Stimulated activated CD8-positive, alpha-beta memory T cell treated with anti-CD3 and anti-CD28 coated beads, Interleukin-7, amount 100 ng/mL, for 4 hours (primary cell): ENCODE data around the gene PLAC9.

Experiments used
- DNase-seq, 2 donors: peaks; one replicate each; pipeline ENCODE4 v3.0.0-alpha.2; 2020; ENCODE audit warnings: low read depth in 2 of 2

The PLAC9 gene

DNA sequence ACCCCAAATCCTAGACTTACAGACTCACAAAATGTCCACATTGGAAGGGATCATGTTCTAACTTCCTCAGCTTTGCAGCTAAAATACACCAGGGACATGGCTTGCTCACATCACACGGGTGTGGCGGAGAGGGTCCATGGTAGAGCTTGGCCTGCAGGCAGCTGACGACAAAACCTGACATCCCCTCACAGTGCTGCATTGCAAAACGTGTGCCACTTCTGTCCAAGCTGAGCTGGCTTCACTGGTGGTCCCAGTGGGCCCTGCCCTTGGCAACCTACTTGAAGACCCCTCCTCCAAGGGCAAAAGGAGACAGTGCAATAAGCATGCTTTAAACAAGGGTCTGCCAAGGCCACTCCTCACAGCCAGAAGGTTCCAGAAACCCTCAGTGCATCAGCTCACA lies 50.9 kb downstream of the PLAC9 start:
- DNase-seq: no peak

DNA sequence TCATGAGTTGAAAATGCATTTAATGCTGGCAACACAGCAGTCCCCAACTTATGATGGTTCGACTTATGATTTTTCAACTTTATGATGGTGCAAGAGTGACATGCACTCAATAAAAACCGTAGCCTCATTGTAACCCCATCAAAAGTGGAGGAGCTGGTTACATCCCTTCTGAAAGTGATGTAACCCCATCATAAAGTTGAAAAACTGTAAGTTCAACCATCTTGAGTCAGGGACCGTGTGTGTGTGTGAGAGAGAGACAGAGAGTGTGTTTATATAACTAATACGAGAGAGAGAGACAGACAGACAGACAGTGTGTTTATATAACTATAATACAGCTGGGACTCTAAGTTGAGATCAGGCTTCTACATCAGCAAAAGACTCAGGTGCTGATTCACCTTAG lies 51.8 kb downstream of the PLAC9 start:
- no peak for DNase-seq

DNA sequence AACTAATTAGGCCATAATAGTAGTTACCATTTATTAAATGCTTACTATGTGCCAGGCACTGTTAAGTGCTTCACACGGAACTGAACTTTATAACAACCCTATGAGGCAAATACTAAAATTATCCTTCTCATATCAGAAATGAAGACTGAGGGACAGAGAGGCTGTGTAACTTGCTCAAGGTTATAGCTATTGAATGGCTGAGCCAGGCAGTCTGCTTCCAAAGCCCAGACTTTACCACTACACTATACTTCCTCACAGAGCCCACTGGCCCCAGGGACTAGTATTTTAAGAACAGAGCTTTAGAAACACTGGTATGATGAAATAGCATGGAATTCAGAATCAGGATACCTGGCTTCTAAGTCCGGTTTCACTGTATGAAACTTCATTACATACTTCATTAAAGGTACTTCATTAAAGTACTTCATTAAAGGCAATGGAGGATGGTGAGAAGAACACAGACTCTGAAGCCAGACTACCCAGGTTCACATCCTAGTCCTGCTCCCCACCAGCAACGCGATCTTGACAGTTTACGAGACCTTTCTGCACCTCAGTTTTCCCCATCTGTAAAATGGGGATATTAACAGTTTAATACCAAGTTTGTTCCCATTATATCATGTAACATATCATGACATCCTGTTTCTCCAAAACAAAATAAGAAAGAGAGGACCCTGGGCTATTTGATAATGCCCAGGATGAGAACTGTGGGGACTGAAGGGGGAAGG lies 53.2 kb downstream of the PLAC9 start:
- no peak for DNase-seq

DNA sequence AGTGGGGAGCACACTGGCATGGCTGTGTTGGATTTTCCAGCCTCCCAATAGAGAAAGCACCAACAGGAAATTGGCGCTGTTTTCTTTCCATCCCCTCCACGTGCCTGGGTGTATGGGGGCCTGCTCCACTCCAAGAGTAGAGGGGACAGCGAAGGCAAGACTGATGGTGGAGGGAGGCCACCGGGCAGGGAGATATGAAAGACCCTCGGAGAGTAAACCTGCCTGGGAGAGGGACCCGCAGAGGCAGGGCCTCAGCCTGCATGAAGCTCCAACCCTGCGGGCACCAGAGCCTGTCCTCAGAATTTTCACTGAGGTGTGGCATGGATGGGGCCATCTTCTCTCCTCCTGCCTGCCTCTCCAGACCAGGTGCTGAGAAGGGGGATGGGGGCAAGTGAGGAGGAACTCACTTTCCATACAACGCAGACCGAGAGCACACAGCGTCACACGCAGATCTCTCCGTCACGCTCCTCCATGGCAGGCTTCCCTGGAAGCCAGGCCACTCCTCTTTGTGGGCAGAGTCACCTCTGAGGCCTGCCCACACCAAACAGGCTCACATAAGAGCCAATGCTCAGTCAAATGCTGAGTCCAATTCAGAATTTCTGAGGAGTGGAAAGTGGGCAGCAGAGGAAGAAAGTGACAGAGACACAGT lies 54.0 kb downstream of the PLAC9 start:
- DNase-seq: no peak

DNA sequence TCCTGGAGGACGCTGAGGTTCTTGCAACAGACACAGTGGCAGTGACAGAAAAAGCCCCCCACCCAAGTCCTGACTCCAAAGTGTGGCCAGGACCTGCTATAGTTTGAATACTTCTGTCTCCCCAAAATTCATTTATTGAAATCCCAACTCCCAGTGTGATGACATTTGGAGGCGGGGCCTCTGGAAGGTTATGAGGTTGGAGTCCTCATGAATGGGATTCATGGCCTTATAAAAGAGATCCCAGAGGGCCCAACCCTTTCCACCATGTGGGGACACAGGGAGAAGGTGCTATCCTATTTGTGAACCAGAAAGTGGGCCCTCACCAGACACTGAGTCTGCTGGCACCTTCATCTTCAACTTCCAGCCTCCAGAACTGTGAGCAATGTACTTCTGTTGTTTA lies 54.5 kb downstream of the PLAC9 start:
- DNase-seq: no peak

DNA sequence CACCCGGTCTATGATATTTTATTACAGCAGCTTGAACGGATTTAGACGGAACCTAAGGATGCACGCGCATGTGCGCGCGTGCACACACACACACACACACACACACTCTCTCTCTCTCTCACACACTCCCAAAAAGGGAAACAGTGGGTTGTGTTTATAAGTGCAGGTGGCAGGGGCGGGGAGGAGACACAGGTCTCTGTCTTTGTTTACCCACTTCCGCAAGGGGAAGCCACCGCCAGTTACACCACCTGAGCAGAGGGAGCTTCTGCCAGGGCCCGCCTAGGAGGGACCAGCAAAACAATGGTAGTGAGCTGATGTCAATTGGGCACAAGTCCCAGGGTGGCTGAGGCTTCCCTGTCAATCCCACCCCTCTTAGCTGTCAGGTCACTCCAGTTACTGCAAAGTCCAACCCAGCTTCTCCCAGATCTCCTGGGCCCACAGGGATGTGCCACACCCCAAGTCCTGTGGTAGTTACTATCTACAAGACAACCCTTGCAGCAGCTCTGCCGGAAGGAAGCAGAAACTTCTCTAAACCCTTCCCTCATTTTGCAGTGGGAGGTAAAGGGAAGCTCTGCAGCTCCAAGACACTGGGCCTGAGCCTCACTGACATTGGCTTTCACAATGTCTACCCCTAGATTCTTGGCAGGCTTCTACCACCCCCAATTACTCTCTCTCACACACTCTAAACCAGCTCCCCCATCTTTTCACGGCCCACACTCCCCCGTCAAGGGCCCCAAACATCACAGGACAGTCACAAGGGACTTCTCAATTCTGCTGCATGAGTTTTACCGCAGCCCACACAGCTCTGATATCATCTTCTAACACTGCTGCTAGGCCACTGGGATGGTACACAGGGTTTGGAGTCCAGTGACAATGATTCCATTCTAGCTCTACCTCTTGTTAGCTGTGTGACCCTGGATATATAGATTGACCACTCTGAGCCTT lies 55.2 kb downstream of the PLAC9 start:
- DNase-seq: peak; percentile 43 to 53

DNA sequence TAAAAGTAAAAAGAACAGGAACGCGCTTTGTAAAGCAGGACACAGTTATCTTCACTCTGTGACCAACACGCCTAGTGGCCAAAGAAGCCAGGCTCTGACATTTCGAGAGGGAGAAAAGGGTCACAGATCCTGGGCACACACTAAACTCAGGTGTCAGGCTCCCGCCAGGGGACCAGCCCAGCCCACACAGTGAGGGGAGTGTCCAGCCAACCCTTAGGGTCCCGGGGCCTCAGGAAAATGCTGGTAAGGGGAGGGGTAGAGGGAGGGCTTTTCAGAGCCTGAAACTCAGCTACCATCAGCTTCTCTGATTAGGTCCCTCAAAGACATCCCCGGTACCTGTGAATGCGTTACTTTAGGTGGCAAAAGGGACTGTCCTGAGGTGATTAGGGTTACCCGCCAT lies 56.2 kb downstream of the PLAC9 start:
- DNase-seq: no peak

DNA sequence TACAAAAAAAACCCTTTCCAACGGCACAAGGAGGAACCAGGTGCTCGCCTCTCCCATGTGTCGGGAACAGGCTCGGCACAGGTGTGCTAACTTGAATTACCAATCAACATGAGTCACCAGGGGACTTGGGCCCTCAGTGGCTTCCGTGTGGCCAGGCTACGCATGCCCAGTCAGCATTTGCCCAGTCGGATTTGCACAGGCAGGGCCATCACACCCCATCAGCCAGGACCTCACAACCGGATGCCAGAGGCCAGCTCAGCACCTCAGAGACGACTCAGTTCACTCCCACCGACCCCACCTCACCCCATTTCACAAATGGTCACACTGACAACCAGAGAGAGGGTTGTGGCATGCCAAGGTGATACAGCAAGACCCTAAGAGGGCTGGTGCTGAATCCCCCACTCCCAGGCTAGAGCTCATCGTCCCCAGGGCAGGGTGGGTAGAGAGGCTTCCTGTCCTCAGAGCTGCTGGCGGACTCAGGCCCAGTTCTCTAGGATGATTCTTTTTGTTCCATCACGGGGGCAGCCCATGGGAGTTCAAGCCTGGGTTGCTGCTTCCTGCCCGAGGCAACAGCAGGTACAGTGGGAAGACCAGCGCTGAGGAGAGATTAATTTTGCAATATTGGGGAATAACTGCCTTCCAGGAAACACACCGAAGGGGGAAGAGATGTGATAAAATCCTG lies 59.2 kb downstream of the PLAC9 start:
- no peak for DNase-seq

DNA sequence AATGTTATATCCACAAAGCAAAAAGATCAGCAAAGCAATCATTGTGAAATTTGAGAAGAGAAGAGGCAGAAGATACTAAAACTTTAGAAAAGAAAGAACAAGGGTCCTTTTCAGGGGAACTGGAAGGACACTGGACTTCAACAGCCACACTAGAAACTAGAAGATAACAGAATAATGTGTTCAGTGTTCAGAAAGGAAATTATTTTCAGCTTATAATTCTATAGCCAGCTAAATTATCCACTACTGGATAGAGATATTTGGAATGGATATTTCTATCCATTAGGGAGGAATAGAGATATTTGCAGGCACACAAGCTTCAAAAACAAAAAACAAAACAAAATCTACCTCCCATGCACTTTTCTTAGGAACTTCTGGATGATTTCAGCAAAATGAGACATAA lies 60.0 kb downstream of the PLAC9 start:
- DNase-seq: no peak

DNA sequence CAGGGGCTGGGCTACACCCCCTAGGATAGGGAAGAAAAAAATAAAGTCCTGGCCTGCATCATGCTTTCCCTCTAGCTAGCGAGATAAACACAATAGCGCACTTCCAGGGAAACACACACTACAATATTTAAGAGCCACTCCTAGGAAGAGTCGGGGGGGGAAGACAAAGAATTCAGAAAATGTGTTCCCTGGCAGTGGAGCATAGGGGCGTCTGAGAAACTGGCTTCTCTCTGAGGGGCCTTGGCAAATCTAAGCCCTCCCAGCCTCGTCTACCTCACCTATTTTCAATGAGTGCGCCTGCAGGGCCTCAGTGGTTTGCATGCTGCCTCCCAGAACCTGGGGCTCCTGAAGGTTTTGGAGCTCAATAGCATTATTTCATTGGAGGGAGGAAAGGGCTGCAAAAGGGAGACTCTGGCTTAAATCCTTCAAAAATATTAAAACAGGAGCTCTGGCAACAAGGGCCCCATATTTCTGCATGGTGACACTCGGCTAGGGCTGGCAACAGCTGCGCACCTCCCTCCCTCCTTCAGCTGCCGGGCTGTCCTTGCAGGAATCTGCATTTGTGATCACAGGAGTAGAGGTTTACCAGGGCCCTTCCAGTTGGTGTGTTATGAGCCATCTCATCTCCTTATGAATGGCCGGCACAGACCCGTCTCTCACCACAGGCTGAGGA lies 62.0 kb downstream of the PLAC9 start:
- no peak for DNase-seq
